GM12874 (cell line): ENCODE results near the gene RRP15.

Experiments used
- TF ChIP-seq, protein P1 (sequence below): IDR thresholded peaks from 2 replicates; pipeline ENCODE4 v1.5.1; 2011; ENCODE audit warnings: low read depth, mild to moderate bottlenecking, control low read depth, low read length, moderate library complexity; ENCODE audit not compliant: insufficient read depth

RRP15 gene

DNA sequence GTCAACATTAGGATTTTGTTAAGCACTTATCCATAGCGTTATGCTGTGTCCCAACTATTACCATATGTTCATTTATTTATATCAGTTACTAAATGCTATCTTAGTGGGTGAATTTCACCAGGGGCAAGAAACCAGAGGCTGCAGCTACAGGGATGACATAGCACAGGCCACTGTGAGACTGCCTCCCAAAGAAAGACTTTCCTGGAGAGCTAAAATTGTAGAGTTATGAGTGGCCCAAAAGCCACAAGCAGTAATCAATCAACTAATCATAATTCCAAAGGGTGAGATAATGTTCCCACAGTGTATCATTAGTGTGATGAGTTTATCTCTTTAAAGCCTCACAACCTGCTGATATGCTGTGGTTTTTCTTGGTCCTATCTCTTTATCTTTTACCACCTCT is 56.2 kb downstream of the RRP15 start:
- TF ChIP-seq, protein P1, sequence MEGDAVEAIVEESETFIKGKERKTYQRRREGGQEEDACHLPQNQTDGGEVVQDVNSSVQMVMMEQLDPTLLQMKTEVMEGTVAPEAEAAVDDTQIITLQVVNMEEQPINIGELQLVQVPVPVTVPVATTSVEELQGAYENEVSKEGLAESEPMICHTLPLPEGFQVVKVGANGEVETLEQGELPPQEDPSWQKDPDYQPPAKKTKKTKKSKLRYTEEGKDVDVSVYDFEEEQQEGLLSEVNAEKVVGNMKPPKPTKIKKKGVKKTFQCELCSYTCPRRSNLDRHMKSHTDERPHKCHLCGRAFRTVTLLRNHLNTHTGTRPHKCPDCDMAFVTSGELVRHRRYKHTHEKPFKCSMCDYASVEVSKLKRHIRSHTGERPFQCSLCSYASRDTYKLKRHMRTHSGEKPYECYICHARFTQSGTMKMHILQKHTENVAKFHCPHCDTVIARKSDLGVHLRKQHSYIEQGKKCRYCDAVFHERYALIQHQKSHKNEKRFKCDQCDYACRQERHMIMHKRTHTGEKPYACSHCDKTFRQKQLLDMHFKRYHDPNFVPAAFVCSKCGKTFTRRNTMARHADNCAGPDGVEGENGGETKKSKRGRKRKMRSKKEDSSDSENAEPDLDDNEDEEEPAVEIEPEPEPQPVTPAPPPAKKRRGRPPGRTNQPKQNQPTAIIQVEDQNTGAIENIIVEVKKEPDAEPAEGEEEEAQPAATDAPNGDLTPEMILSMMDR = no peak

DNA sequence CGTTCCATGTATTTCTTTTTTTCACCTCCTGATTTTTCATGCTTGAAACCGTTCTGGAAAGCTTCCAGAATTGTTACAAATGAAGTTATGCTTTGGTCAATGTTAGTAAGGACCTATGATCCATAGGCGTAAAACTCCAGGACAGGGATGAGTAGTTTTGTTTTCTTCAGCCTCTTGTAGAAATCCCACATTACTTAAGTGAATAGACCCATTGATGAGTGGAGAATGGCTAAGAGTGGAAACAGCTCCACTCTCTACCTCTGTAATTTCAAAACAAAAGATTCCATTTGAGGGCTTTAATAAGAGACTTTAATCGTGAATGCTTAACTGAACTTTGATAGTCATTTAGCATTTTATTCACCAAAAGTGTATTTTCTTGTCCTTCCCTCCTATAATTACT is 57.0 kb downstream of the RRP15 start:
- TF ChIP-seq, protein P1 = no peak

DNA sequence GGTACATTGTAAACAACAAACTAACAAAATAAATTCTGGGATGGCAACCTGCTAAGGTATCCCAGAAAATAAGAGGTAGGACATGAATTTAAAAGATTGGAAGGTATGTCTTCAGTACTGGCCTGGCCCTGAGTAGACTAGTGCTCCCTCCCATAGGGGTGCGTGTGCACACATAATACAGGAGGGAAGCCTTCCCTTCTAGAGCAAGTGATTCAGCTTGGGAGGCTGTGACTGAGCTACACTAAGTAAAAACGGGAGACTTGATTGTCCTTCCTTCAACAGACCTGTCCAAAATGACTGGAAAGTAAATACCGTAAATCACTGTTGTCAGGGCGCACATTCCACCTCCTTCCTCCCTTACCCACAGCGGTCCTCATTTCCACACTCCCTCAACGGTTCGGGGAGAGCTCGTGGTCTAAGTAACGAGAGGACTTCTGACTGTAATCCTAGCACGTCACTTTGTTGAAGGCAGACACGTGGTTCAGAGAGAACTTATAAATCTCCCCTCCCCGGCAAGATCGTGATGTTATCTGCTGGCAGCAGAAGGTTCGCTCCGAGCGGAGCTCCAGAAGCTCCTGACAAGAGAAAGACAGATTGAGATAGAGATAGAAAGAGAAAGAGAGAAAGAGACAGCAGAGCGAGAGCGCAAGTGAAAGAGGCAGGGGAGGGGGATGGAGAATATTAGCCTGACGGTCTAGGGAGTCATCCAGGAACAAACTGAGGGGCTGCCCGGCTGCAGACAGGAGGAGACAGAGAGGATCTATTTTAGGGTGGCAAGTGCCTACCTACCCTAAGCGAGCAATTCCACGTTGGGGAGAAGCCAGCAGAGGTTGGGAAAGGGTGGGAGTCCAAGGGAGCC is 60.0 kb downstream of the RRP15 start, which contains the start of gene TGFB2:
Gene TGFB2 (plus strand): TSS at position 523 of the 859 bp plus-strand sequence. CDS start 1,366 bp downstream, outside the sequence.
- TF ChIP-seq, protein P1 = no peak

DNA sequence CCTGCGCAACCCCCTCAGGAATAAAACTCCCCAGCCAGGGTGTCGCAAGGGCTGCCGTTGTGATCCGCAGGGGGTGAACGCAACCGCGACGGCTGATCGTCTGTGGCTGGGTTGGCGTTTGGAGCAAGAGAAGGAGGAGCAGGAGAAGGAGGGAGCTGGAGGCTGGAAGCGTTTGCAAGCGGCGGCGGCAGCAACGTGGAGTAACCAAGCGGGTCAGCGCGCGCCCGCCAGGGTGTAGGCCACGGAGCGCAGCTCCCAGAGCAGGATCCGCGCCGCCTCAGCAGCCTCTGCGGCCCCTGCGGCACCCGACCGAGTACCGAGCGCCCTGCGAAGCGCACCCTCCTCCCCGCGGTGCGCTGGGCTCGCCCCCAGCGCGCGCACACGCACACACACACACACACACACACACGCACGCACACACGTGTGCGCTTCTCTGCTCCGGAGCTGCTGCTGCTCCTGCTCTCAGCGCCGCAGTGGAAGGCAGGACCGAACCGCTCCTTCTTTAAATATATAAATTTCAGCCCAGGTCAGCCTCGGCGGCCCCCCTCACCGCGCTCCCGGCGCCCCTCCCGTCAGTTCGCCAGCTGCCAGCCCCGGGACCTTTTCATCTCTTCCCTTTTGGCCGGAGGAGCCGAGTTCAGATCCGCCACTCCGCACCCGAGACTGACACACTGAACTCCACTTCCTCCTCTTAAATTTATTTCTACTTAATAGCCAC is 60.7 kb downstream of the RRP15 start:
- TF ChIP-seq, protein P1 = no peak

DNA sequence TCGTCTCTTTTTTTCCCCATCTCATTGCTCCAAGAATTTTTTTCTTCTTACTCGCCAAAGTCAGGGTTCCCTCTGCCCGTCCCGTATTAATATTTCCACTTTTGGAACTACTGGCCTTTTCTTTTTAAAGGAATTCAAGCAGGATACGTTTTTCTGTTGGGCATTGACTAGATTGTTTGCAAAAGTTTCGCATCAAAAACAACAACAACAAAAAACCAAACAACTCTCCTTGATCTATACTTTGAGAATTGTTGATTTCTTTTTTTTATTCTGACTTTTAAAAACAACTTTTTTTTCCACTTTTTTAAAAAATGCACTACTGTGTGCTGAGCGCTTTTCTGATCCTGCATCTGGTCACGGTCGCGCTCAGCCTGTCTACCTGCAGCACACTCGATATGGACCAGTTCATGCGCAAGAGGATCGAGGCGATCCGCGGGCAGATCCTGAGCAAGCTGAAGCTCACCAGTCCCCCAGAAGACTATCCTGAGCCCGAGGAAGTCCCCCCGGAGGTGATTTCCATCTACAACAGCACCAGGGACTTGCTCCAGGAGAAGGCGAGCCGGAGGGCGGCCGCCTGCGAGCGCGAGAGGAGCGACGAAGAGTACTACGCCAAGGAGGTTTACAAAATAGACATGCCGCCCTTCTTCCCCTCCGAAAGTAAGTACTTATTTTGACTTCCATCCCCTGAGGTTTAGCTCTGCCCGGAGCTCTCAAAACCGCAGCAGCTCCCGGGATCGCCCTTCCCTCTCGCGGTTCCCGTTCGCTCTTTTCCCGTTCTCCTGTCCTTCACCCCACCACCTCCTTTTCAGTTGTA is 61.5 kb downstream of the RRP15 start:
- TF ChIP-seq, protein P1 = no peak

DNA sequence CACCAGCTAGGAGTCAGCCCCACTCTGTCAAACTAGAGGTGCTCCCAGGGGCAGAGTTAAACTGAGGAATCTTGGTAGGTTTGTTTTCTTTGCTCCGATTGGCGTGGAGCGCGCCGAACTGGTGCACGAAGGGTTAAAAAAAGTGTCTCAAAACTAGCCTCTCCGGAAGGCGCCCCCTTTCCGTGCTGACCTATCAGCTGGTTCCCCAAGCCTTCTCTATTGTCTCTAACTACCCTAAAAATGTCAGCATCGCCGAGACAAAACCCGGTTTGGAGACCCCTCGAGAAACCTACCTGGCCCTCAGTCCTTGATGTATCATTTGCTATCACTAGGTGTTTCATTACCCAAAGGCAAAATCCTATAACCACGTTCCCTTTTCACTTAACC is 62.2 kb downstream of the RRP15 start:
- TF ChIP-seq, protein P1 = no peak
